NCI-H2227 treated with DMSO at 0.1 percent for 48 hours (cell line): Measurements from ENCODE around the gene PHLDA2.

Source experiments
- DNase-seq: peaks from one replicate; lab custom pipeline; 2025; lab: John Stamatoyannopoulos, UW

The PHLDA2 gene

DNA sequence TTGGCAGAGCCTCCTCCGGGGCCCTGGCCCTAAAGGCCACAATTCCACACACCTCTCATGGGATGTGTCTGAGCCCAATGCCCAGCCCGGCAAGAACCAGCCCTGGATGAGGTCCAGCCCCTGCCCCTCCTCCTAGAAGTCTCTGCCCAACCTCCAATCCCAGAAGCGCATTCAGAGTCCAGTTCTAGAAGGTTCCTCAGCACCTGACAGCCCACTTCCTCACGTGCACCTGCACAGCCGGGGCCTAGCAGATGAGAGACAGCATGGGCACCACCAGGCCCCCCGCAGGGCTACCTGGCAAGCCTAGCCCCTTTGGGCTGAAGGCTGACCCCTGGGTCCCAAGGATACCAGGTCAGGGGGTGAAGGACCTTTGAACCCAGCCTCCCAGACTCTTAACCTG lies 32.2 kb downstream of the PHLDA2 start:
- no peak for DNase-seq

DNA sequence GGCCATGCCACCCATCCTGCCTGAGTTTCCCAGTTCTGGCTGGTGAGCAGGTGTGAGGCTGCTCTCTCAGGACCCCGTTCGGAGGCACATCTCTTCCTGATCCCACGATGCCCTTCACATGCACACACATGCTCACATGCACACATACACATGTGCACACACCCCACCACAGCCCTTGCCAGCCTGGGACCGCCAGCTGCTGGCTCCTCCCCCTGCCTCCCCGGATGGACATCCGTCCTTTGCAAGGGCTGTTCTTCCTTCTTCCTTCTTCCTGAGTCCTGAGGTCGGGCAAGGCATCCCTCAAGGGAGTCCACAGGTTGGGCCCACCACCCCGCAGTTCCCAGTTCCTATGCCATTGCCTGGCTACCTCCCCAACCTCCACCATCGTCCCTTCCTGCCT lies 33.2 kb downstream of the PHLDA2 start:
- no peak for DNase-seq

DNA sequence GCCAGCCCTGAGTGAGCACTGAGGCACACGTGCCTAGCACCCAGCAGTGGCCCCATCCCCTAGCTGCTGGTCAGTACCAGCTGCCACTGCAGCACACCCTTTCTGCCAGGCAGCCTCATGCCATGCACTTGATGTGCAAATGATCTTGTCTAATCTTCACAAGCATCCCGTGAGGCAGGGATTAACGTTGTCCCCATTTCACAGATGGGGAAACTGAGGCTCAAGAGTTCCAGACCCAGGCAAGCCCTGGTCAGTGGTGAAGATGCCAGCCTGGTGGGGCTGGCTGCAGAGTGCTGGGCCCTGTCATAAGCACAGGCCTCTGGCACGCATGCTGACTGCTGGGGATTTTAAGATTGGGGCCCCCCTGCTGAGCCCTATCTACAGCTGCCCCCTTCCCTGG lies 35.3 kb downstream of the PHLDA2 start:
- DNase-seq = no peak

DNA sequence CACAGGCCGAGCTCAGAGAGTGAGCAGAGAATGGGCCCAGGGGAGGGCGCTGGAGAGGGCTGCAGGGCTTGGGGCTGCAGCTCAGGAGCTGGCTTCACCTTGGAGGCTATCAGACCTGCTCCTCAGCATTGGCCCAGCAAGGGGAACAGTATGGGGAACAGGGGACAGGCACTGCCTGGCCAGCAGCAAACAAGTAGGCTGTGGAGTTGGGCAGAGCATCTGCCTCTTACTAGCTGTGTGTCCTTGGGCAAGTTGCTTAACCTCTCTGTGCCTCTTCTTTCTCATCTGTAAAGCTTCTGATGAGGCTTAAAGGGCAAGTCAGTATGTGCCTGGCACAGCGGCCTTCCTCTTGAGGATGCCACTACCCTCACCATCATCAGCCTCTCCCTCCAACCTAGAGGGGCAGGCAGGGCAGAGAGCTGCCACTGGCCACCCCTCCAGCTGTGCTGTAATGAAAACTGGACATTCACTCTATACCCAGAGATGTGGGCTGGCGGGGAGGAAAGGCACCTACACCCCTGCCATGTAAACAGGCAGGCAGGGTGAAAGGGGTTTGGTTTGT lies 36.2 kb downstream of the PHLDA2 start:
- no peak for DNase-seq

DNA sequence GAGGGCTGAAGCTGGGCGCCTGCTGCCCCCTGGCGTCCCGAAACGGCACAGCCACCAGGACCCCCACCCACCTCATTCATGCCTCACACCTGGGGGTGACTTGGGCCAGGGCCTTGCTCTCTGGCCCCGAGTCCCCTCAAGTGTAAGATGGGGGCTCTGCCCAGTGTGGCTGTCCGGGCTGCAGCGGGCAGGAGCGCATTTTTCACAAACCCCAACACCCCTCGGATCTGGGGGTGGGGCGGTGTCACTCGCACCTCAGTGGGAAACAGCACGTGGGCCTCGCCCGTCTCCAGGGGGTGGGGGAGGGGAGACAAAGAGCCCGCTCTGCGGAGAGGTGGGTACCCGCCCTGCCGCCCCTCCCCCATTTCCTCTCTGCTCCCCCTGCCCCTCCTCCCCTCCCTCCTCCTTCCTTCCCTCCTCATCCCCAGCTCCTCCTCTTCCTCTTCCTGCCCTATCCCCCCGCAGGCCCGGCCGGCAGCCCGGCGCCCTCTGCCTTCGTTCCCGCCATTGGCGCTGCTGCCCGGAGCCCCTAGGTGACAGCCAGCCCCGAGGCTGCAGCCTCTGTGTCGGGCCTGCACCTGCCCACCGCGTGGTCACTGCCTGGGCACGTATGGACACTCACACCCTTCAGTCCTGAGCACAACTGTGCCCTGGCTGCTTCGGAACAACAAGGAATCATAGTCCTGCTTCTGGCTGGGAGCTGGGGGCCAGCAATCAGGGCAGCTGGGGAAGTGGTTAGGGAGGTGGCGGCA lies 36.8 kb downstream of the PHLDA2 start:
- DNase-seq = peak; percentile 81

DNA sequence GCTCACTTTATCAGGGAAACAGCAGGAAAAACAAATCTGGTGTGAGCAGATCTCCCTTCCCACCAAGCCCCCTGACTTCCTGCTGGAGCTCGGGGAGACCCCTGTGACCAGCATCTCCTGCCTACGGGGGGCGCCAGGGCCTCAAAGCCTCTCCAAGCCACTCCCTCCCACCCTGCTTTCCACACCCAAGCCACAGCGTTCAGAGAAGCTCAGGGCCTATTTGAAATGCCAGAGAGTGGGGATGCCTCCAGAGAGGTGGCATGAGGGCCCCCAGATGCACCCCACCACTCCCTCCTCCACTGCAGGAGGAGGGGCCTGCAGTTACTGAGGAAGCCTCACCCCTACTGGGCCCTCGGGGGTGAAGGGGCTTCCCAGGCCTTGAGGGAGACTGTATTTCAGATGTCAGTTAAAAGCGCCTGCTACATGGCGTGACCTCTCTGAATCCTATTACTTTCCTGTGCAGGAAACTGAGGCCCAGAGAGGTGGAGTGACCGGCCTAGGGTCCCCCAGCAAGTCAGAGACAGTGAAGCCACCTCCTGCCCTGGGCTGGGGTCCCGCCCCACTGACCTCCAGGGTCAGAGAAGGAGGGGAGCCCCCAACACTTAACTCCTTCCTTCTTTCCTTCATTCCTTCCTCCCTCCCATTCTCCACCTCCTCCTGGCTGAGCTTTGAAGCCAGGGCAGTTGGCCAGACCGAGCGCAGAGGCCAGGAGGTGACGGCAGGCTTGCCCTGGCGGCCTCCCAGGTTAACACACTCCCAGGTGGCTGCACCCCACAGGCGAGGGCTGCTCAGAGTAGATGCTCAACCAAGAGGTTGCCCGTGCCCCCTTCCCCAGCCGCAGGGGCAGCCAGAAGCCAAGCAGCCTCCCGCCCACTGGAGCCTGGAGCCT lies 37.6 kb downstream of the PHLDA2 start:
- DNase-seq = peak; percentile 16

DNA sequence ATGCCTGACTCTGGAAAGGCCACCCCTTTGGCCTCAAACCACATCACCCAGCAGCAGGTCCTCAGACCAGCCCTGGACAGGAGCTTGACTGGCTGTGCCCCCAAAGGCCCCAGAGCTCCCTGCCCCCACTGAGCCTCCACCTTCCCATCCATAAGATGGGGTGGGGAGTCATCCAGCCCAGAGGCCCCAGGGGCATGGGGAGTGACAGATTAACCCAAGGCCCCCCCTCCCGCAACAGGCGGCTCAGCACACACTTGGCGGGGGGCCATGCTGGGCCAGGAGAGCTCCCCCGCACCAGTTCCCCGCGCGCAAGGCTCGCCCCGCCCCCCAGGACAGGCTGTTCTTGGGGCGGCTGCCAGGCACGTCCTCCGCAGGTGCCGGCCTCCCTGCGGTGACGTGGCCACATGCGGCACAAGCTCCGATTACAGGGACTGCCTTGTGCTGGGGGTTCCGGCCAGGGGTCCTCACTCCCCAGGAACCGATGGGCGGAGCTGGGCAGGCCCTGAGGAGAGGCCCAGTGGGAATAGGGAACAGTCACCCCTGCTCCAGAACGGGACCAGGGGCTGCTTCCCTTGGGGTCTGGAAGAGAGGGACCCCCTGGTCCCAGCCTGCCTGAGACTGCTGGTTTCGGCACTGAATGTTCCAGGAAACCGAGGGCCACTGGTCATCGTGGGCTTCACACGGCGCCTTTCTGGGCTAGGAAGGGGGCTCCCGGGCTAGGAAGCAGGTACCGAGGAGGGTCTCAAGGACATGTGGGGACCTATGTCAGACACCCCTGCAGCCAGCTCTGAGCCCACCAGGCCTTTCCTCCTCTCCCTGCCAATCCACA lies 38.5 kb downstream of the PHLDA2 start:
- DNase-seq = no peak

DNA sequence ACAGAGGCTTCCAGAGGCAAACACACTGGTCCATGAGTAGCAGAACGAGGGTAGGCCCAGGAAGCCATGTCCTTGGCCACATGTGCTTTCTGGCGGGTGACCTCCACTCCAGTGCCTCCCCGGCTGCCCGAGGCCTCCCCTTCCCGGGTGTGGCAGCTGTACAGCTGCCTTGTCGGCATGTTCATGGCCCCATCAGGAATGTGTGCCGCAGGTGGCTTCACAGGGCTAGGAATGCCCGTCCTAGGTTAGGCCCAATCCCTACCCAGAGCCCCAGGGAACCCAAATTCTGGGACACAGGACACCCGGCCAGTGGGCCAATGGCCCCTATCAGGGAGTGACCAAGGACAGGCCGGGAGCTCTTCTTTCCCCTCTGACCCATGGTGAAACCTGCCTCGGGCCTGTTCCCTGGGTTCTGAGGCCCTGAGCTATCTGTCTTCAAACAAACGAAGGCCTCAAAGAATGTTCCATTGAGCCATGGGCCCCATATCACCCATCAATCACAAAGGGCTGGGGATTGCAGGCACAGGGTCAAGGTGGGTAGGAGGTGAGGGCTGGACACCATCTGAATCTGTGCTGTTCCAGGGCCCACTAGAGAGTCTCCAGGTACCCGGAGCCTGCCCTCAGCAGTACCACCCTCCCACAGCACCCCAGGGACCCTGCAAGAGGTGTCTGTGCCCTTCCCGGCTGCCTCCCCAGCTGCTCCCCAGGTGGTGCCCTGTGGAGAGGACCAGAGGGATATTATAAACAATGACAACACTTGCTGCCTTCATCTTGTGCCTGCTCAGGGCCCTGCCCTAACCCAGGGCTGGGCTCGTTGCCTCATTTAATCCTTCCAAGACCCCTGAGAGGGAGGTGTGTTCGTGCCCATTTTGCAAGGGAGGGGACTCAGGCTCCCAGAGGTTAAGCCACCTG lies 39.6 kb downstream of the PHLDA2 start:
- no peak for DNase-seq

DNA sequence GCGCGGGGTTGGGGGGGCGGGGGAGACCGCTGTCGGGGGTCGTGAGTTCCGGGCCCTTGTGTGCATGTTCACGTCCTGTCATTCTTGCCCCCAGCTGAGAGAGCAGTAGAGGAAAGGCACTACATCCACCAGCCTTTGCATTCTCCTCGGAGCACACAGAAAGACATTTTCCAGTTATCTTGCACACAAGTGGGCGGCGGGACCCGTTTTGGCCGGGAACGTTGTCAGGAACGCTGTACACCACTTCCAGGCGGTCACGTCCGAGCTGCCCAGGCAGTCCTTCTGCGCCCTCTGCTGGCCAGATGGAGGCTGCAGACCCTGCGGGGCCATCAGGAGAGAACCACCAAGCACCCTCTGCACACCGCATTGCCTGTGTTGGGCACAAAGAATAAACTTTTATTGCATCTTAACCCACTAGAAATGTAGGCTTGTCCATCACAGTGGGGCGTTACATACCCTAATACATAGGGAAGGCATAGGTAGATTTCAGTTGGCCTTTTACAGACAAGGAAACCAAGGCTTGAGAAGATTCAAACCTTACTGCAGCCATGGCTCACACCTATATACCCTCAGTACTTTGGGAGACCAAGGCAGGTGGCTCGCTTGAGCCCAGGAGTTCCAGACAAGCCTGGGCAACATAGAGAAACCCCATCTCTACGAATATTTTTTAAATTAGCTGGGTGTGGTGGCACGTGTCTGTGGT lies 40.8 kb downstream of the PHLDA2 start:
- DNase-seq = peak; percentile 80

DNA sequence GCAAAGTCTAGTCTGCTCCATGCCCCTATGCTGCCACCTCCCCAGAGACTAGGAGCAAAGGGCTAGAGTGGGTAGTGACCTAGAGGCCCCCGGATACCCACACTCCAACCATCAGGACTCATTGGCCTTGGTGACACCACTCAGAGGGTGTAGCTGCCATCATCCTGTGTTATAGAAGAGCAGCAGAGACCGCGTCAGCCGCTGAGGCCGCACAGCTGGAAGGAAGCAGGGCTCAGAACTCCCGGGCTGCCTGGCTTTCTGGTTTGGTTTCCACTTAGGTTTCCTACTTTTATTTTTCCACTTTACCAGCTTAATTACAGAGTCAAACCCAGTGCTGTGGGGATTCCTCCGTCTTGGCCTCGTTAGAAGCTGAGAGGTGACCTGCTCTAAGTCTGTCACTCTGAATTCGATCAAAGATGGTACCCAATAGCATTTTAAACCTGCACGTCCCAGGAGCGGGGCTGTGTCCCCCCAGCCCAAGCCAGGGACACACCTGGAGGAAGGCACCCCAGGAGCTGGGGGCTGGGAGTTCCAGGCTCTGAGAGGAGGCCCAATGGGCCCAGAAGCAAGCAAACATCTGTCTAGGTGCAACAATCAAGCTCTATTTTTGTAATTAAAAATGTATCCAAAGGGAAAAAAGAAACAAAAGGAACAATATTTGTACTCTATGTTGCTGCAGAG lies 41.6 kb downstream of the PHLDA2 start:
- DNase-seq = no peak

DNA sequence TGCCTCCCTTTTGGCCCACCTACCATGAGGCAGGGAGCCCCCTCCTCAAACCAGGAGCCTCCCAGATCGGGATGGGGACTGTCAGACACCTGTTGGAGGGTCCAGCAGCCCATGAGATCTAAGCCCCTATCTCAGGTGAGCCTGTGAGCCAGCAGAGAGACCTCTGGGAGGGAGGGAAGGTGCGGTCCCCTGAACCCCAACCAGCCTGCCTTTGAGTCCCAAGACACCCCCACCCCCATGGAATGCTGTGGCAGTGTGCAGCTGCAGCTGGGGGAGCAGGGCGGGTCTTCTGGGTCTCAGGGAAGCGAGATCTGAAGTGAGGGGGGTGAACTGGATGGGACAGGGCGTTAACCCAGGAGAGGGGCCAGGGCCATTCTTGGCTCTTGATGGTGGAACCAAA lies 42.3 kb downstream of the PHLDA2 start:
- DNase-seq = no peak

DNA sequence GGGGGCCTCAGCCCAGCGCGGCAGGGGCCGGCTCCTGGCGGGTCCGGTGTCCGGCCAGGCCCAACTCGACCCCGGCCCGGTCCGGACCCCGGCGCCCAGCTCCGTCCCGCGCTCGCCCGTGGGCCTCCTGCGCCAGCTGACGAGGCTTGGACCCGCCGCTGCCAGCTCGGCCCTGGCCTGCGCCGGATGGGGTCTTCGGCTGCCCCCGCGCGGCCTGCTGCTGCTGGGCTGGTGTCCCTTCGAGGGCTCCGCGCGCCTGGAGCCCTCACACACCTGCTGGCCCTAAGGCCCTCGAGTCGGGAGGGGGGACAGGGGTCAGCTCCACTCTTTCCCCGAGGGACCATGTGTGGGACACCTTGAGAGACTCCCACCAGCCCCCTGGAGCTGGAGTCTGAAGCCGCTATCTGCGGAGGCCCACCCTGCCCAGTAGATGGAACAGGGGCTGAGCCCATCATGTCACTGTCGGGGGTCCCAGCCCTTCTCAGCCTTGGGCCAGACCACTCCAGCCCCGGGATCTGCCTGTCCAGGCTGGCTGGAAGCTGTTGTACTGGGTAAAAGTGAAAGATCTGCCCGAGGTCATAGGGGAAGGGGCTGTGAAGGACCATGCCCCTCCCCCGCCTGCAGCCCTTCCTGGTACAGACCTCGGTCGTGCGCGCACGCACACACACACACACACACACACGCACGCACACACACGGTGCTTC lies 42.9 kb downstream of the PHLDA2 start:
- no peak for DNase-seq

DNA sequence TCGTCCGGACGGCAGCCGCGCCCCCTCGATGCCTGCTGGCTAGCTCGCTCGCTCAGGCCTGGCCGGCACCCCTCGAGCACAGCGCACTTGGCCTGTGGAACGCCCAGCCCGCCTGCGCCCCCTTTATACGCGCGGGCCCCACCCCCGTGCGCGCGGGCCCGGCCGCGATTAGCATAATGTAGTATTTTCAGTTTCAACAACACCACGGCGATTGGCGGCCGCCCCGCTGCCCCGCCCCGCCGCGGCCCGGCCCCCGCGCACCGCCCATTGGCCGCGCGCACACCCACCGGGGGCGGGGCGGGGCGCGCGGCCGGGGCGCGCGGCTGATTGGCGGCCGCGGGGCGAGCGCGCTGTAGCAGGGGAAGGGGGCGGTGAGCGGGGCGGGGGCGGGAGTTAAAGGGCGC lies 43.5 kb downstream of the PHLDA2 start, which contains the start of gene CDKN1C:
Gene CDKN1C, minus strand, starts transcription at position 98 of the 404 bp plus-strand sequence. CDS start 319 bp downstream, outside the sequence.
- peak; percentile 96 for DNase-seq

DNA sequence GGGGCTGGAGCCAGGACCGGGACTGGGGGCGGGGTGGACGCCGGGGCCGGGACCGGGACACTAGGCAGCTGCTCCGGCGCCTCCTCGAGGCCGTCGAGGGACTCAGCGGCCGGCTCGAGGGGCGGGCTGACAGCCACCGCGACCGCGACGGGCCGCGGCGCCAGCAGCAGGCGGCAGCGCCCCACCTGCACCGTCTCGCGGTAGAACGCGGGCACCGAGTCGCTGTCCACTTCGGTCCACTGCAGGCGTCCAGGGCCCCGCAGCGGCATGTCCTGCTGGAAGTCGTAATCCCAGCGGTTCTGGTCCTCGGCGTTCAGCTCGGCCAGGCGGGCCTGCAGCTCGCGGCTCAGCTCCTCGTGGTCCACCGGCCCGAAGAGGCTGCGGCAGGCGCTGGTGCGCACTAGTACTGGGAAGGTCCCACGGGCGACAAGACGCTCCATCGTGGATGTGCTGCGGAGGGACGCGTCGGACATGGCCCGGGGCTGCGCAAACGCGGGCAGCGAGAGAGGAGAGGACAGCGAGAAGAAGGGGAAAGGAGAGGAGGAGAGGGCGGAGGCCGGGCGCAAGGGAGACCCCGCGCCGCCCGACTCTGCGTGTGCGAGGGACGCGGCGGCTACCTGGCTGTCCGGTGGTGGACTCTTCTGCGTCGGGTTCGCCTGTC lies 44.1 kb downstream of the PHLDA2 start:
- peak; percentile 67 for DNase-seq

DNA sequence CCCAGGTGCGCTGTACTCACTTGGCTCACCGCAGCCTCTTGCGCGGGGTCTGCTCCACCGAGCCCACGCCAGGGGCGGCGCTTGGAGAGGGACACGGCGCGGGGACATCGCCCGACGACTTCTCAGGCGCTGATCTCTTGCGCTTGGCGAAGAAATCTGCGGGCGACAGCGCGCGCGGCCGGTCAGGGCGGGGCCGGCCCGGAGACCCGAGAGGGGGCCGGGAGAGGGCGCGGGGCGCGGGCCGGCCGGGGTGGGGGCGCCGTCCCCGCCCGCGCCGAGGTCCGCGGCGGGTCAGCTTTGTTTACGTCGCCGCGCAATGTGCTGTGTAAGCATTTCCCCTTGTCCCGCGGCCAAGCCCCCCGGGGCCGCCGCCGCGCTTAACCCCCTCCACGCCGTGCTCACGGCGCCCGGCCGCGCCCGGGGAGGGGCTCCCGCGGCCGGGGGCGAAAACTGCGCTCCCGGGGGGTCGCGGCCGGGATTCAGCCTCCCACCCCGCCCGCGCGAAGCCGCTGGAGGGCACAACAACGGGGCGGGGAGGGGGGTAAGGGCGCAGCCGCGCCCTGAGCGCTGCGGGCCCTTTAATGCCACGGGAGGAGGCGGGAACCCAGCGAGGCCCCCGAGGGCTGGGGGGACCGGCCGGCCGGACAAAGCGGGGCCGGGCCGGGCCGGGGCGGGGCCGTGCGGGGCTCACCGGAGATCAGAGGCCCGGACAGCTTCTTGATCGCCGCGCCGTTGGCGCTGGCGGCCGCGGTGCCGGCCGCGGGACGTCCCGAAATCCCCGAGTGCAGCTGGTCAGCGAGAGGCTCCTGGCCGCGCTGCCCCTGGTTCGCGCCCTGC lies 45.0 kb downstream of the PHLDA2 start:
- DNase-seq = no peak

DNA sequence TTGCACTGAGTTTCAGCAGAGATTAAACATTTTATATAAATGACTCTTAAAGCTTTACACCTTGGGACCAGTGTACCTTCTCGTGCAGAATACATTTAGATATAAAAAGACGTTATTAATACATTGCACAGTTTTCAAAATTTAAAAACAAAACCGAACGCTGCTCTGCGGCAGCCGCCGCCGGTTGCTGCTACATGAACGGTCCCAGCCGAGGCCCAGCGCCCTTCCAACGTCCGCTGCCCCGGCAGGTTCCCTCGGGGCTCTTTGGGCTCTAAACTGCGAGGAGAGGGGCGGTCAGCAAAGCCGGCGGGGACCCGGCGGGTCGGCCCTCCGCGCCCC lies 45.6 kb downstream of the PHLDA2 start:
- DNase-seq = peak; percentile 18

DNA sequence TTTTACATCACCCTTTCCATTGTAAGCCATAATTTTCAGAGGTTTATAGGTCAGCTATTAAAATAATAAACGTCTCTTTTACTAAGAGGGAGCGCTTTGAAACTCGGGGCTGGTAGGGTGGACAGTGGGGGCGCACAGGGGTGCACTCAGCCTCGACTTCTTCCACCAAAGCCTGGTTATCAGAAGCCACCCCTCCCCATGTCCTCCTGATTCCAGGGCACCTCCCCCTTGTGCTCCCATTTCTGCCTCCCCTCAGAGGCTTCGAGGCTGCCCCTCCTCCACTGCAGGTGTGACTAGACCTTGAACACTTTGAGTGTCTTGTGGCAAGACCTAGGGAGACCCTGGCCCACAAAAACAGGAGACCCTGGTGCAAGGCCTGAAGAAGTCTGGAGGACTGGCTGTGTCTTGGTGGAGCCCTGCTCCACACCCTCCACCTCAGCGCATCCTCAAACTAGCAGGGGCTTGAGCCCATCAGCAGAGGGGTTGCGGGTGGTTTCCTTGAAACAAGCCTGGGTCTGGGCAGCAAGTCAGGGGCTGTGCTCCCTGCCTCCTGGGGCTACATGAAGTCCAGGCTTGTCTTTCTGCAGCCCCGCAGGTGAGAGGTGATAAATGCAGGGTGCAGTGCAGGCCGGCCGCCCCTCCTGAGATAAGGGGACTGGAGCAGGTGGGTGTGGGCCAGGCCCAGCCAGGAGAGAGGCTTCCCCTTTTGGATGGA lies 46.7 kb downstream of the PHLDA2 start:
- no peak for DNase-seq
